KMS-11 (cell line): ENCODE data around the gene GRIA1.

Experiments used
- H2AFZ ChIP-seq: fragments of 200-600 bp; sonication (generic); 2 replicates; pipeline ENCODE4 v1.6.1; 2016; ENCODE audit warnings: antibody characterized with exemption, mixed run types, low read depth
- H3K27ac ChIP-seq: fragments of 200-600 bp; sonication (generic); 2 replicates; pipeline ENCODE4 v1.6.1; 2016; ENCODE audit warnings: mild to moderate bottlenecking, mixed run types
- H3K27me3 ChIP-seq: fragments of 200-600 bp; sonication (generic); 2 replicates; pipeline ENCODE4 v1.6.1; 2017; ENCODE audit warnings: mild to moderate bottlenecking, low read depth, mixed run types, moderate library complexity; ENCODE audit not compliant: insufficient read depth
- H3K36me3 ChIP-seq: fragments of 200-600 bp; sonication (generic); 2 replicates; pipeline ENCODE4 v1.6.1; 2017; ENCODE audit warnings: mild to moderate bottlenecking, mixed run types; ENCODE audit not compliant: insufficient read depth
- H3K4me1 ChIP-seq: fragments of 200-600 bp; sonication (generic); 2 replicates; pipeline ENCODE4 v1.6.1; 2016; ENCODE audit warnings: mild to moderate bottlenecking, low read depth, mixed run types; ENCODE audit not compliant: poor library complexity, severe bottlenecking
- H3K4me2 ChIP-seq: fragments of 200-600 bp; sonication (generic); 2 replicates; pipeline ENCODE4 v1.7.0; 2016; ENCODE audit warnings: mild to moderate bottlenecking, mixed run types
- H3K4me3 ChIP-seq: fragments of 200-600 bp; sonication (generic); IDR thresholded peaks from 2 replicates; pipeline ENCODE4 v1.6.1; 2017; ENCODE audit warnings: low read depth, low read length, mixed read lengths; ENCODE audit not compliant: insufficient read depth
- H3K79me2 ChIP-seq: fragments of 200-600 bp; sonication (generic); 2 replicates; pipeline ENCODE4 v1.6.1; 2016; ENCODE audit warnings: low read depth, mixed run types; ENCODE audit not compliant: insufficient read depth
- H3K9ac ChIP-seq: fragments of 200-600 bp; sonication (generic); 2 replicates; pipeline ENCODE4 v1.6.1; 2016; ENCODE audit warnings: mild to moderate bottlenecking, mixed run types
- H4K20me1 ChIP-seq: fragments of 200-600 bp; sonication (generic); 2 replicates; pipeline ENCODE4 v1.6.1; 2016; ENCODE audit warnings: mild to moderate bottlenecking, mixed run types; ENCODE audit not compliant: insufficient read depth
- CTCF ChIP-seq: fragments of 200-600 bp; sonication (generic); conservative IDR thresholded peaks from 2 replicates; pipeline ENCODE4 v1.6.1; 2017; ENCODE audit warnings: low read depth, mild to moderate bottlenecking, antibody characterized with exemption, low read length, moderate library complexity, mixed read lengths

GRIA1 gene

GRCh38 chr5:153780876-153781705 is 290.6 kb downstream of the GRIA1 start:
- no peak overlapping the region for H2AFZ ChIP-seq
- H3K79me2 ChIP-seq: no peaks in the 10 kb centered on the region
- no peak for TF ChIP-seq CTCF
- no peak overlapping the region for H3K27ac ChIP-seq
- H3K9ac ChIP-seq: no peak overlapping the region
- no peaks in the 10 kb centered on the region for H3K27me3 ChIP-seq
- H3K4me3 ChIP-seq: no peak overlapping the region
- no peak overlapping the region for H3K4me2 ChIP-seq
- no peaks in the 10 kb centered on the region for H4K20me1 ChIP-seq
- H3K36me3 ChIP-seq: no peaks in the 10 kb centered on the region
- H3K4me1 ChIP-seq: no peaks in the 10 kb centered on the region

GRCh38 chr5:153782589-153783361 is 292.3 kb downstream of the GRIA1 start:
- no peaks in the 10 kb centered on the region for H3K36me3 ChIP-seq
- H3K9ac ChIP-seq: no peak overlapping the region
- no peak overlapping the region for H3K4me3 ChIP-seq
- H3K79me2 ChIP-seq: no peaks in the 10 kb centered on the region
- TF ChIP-seq CTCF: no peak
- no peak overlapping the region for H2AFZ ChIP-seq
- H3K4me2 ChIP-seq: no peak overlapping the region
- H3K27me3 ChIP-seq: no peaks in the 10 kb centered on the region
- H3K4me1 ChIP-seq: no peaks in the 10 kb centered on the region
- no peak overlapping the region for H3K27ac ChIP-seq
- no peaks in the 10 kb centered on the region for H4K20me1 ChIP-seq

- Histone ChIP-seq H3K4me1 (no peaks in the 10 kb centered on the region), H3K27ac (no peak overlapping the region), H4K20me1 (no peaks in the 10 kb centered on the region), H3K79me2 (no peaks in the 10 kb centered on the region), H2AFZ (no peak overlapping the region), H3K9ac (no peak overlapping the region), H3K4me2 (no peak overlapping the region), H3K4me3 (no peak overlapping the region), H3K27me3 (no peaks in the 10 kb centered on the region), H3K36me3 (no peaks in the 10 kb centered on the region)
- TF ChIP-seq CTCF: no peak
These were observed 292.8 kb downstream of the GRIA1 start for GRCh38 chr5:153783362-153783658.

GRCh38 chr5:153784277-153784676 is 293.8 kb downstream of the GRIA1 start:
- Histone ChIP-seq H3K4me1 (no peaks in the 10 kb centered on the region), H4K20me1 (no peaks in the 10 kb centered on the region), H3K27ac (no peak overlapping the region), H3K79me2 (no peaks in the 10 kb centered on the region), H3K4me2 (no peak overlapping the region), H2AFZ (no peak overlapping the region), H3K4me3 (no peak overlapping the region), H3K36me3 (no peaks in the 10 kb centered on the region), H3K9ac (no peak overlapping the region), H3K27me3 (no peaks in the 10 kb centered on the region)
- TF ChIP-seq CTCF: no peak
